Neural cell (in vitro differentiated cells): Measurements from ENCODE around the gene COPS7A.

Experiments
- CTCF ChIP-seq: fragments of 450-650 bp; IDR thresholded peaks from 2 replicates; pipeline ENCODE4 v1.5.1; 2014; ENCODE audit warnings: antibody characterized with exemption, mild to moderate bottlenecking, moderate library complexity; ENCODE audit not compliant: poor library complexity, severe bottlenecking
- EP300 ChIP-seq: fragments of 450-650 bp; conservative IDR thresholded peaks from 2 replicates; pipeline ENCODE4 v1.6.1; 2014; ENCODE audit warnings: antibody characterized with exemption, mild to moderate bottlenecking, moderate library complexity; ENCODE audit not compliant: poor library complexity, severe bottlenecking
- EZH2 ChIP-seq: fragments of 200-600, 300-800 bp; shearing (Covaris generic), sonication (generic); IDR thresholded peaks from 2 replicates; pipeline ENCODE4 v1.6.1; 2014; ENCODE audit warnings: antibody characterized with exemption, low read length, borderline replicate concordance, mild to moderate bottlenecking; ENCODE audit not compliant: insufficient read depth, poor library complexity, severe bottlenecking
- REST ChIP-seq: IDR thresholded peaks from 2 replicates; pipeline ENCODE4 v1.6.1; 2012; ENCODE audit warnings: borderline replicate concordance
- TAF1 ChIP-seq: IDR thresholded peaks from 2 replicates; pipeline ENCODE4 v1.6.1; 2012; ENCODE audit warnings: low read depth

- TF ChIP-seq EZH2 (no peak), CTCF (no peak), REST (no peak), EP300 (no peak), TAF1 (no peak)
These were observed 45.1 kb downstream of the COPS7A start for GRCh38 chr12:6768990-6769389.
